Ishikawa (cell line): ENCODE results near the gene MEDAG.

ENCODE experiments used
- CREB1 ChIP-seq: IDR thresholded peaks from 2 replicates; pipeline ENCODE4 v1.6.1; 2012; ENCODE audit warnings: low read depth
- EP300 ChIP-seq: IDR thresholded peaks from 2 replicates; pipeline ENCODE4 v1.6.1; 2012; ENCODE audit warnings: borderline replicate concordance
- FOXM1 ChIP-seq: IDR thresholded peaks from 2 replicates; pipeline ENCODE4 v1.6.1; 2012; ENCODE audit warnings: low read depth, borderline replicate concordance
- TAF1 ChIP-seq: IDR thresholded peaks from 2 replicates; pipeline ENCODE4 v1.6.1; 2012; ENCODE audit warnings: low read depth, mild to moderate bottlenecking
- ZBTB7A ChIP-seq: IDR thresholded peaks from 2 replicates; pipeline ENCODE4 v1.6.1; 2012; ENCODE audit warnings: low read depth

DNA sequence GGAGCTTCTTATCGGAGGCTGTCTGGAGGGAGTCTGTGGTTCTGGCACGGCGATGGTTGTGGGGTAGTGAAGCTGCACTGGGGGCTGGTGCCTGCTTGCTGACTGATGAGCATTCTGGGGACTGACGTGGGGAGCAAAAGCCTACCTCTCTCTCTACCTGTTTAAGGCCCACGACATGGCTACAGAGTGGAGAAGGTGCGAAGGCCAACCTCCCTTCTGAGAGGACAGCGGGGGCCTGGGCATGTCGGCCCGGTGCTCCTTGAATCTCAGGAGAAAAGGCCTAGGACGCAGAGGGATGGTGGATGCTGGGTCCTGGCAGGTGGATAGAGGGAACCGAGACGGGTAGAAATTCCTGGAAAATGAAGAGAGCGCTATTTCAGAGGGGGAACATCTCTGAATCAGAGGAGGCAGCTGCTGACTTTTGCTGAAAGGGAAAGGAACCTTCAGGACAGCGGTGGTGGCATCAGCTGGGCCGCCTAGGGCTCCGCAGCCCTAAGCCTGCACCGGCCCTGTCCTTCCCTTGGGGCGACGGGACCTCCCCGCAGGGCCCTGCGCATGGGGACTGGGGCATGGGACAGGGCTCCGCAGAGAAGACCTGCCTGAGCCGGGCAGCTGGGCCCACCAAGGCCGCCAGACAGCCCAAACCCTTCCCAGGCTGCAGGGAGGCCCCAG lies 35.0 kb upstream of the MEDAG start:
- TF ChIP-seq EP300 (no peak), CREB1 (no peak), ZBTB7A (no peak), FOXM1 (no peak), TAF1 (no peak)
